ENCODE data around the gene UCN. TPM values are rescaled to one million over a fixed set of nuclear protein-coding genes. Genes with fewer than 3 reads are reported as not detected.

Gene UCN
- polyA plus RNA-seq, 1 experiment, result 0.40 TPM

DNA sequence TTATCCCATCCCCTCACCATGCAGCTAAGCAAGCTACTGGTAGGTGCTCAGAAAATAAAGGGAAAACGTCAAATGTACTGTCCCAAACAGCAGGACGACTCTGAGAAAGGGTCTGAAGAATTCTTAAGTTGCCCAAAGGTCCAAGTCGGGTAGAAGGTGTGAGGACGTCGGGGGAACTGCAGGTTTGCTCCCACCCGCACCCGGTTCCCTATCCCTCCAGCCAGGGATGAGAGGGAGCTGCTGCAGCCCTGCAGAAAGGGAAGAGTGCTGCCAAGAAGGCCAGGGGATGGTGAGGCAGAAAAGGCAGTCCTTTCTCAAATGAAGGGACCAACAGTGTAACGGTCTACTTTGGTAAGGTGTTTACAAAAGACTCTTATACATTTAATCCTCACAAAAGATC, 6.9 kb upstream of the UCN start:
- TF ChIP-seq, protein P1, sequence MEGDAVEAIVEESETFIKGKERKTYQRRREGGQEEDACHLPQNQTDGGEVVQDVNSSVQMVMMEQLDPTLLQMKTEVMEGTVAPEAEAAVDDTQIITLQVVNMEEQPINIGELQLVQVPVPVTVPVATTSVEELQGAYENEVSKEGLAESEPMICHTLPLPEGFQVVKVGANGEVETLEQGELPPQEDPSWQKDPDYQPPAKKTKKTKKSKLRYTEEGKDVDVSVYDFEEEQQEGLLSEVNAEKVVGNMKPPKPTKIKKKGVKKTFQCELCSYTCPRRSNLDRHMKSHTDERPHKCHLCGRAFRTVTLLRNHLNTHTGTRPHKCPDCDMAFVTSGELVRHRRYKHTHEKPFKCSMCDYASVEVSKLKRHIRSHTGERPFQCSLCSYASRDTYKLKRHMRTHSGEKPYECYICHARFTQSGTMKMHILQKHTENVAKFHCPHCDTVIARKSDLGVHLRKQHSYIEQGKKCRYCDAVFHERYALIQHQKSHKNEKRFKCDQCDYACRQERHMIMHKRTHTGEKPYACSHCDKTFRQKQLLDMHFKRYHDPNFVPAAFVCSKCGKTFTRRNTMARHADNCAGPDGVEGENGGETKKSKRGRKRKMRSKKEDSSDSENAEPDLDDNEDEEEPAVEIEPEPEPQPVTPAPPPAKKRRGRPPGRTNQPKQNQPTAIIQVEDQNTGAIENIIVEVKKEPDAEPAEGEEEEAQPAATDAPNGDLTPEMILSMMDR (IDR thresholded peaks at IDR 0.05; ENCODE audit: low read depth, low read length), result no peak
- ChIA-PET CTCF (no interaction called here), POLR2A (interaction anchor here (0.6 kb wide), 1 partner anchor 30 kb away, joined by 6 read pairs; no protein-coding TSS in a partner anchor)
- H3K27ac ChIP-seq (ENCODE audit: low read depth, low read length), result no peak overlapping the region
- no peaks in the 10 kb centered on the region for H3K27me3 ChIP-seq (ENCODE audit: control insufficient read depth, insufficient read depth, low read length)
- no peak overlapping the region for H3K4me3 ChIP-seq (ENCODE audit: low read depth, low read length)
- no peak for DNase-seq (ENCODE audit: low read depth, low spot score)
- H3K9me3 ChIP-seq (ENCODE audit: control insufficient read depth, insufficient read depth, low read length), result no peaks in the 10 kb centered on the region

DNA sequence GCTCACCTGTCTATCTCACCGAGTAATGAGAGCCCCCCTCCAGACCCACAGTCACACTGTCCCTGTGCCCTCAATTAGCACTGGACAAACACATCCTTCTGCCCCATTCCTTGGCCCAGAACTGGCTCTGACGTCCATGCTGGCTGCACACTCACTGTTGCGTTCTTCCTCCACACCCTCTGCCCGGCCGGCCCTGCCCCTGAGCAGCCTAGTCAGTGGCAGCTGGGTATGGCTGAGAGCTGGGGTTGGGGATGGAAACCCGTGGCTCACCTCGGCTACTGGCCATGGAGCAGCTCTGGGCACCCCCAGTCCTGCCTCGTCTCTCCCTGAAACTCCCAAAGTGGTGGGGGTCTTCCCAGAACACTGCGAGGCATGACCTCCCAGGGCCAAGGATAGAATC, 6.5 kb upstream of the UCN start:
- POLR2A ChIA-PET, result interaction anchor here (0.6 kb wide), 1 partner anchor 31 kb away, joined by 6 read pairs; no protein-coding TSS in a partner anchor
- CTCF ChIA-PET, result no interaction called here
- DNase-seq (ENCODE audit: low read depth, low spot score), result no peak

DNA sequence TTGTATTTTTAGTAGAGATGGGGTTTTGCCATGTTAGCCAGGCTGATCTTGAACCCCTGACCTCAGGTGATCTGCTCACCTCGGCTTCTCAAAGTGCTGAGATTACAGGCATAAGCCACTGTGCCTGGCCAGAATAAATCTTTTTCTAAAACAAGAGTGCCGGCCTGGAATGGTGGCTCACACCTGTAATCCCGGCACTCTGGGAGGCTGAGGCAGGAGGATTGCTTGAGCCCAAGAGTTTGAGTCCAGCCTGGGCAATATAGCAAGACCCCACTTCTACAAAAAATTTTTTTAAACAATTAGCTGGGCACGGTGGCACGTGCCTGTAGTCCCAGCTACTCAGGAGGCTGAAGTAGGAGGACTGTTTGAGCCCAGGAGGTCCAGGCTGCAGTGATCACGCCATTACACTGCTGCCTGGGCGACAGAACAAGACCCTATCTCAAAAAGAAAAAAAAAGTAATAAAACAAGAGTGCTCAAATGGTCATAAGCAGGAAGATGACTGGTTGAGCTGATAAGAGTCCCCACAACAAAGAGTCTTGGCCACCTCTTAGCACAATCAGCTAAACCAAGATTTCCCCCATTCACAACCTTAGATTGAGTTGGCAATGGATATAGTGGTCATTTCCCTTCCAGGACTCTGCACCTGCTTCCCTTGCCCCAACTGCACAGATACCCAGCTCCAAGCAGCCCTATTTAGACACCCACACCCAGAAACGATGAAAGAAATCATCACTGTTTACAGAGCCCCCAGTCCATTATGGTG, 5.8 kb upstream of the UCN start:
- no peaks in the 10 kb centered on the region for H3K27me3 ChIP-seq (ENCODE audit: control insufficient read depth, insufficient read depth, low read length)
- no peak overlapping the region for H3K4me3 ChIP-seq (ENCODE audit: low read depth, low read length)
- TF ChIP-seq, protein P1 (IDR thresholded peaks at IDR 0.05; ENCODE audit: low read depth, low read length), result no peak
- ChIA-PET POLR2A (no interaction called here), CTCF (no interaction called here)
- no peak for DNase-seq (ENCODE audit: low read depth, low spot score)
- H3K27ac ChIP-seq (ENCODE audit: low read depth, low read length), result no peak overlapping the region
- H3K9me3 ChIP-seq (ENCODE audit: control insufficient read depth, insufficient read depth, low read length), result no peaks in the 10 kb centered on the region

More for the DNA sequence above, 6.5 kb upstream of the UCN start:
- no peaks in the 10 kb centered on the region for H3K27me3 ChIP-seq (ENCODE audit: control insufficient read depth, insufficient read depth, low read length)
- H3K27ac ChIP-seq (ENCODE audit: low read depth, low read length), result no peak overlapping the region
- no peaks in the 10 kb centered on the region for H3K9me3 ChIP-seq (ENCODE audit: control insufficient read depth, insufficient read depth, low read length)
- H3K4me3 ChIP-seq (ENCODE audit: low read depth, low read length), result no peak overlapping the region
- TF ChIP-seq, protein P1 (IDR thresholded peaks at IDR 0.05; ENCODE audit: low read depth, low read length), result no peak

DNA sequence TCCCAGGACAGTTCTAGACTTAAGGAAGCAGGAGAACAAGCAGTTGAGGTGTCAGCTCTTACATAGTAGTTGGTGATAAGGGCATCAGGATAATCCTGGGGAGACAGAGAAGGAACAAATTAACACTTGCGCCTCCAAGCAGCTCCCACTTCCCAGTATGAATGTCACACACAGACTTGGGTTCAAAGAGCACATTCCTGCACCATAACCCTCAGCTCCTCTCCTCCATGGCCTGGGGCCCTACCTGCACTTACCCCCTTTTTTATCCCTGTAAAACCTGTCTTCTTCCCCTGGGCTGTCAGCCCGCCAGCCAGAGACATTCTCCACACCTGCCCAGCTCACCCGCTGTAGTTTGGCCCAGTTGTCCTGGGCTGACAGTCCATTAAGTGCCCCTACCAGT, 3.9 kb upstream of the UCN start:
- no peak overlapping the region for H3K27ac ChIP-seq (ENCODE audit: low read depth, low read length)
- DNase-seq (ENCODE audit: low read depth, low spot score), result no peak
- ChIA-PET CTCF (interaction anchor here (1.8 kb wide), 1 partner anchor 9 kb away, joined by 6 read pairs; no protein-coding TSS in a partner anchor), POLR2A (interaction anchor here (1.1 kb wide), 1 partner anchor 11 kb away, joined by 3 read pairs; the partner anchor contains the start of gene MPV17)
- peaks cover 14% of the 10 kb centered on the region for H3K27me3 ChIP-seq (ENCODE audit: control insufficient read depth, insufficient read depth, low read length)
- TF ChIP-seq, protein P1 (IDR thresholded peaks at IDR 0.05; ENCODE audit: low read depth, low read length), result no peak
- no peak overlapping the region for H3K4me3 ChIP-seq (ENCODE audit: low read depth, low read length)
- H3K9me3 ChIP-seq (ENCODE audit: control insufficient read depth, insufficient read depth, low read length), result no peaks in the 10 kb centered on the region; the same call in 1 of the 2 replicates

DNA sequence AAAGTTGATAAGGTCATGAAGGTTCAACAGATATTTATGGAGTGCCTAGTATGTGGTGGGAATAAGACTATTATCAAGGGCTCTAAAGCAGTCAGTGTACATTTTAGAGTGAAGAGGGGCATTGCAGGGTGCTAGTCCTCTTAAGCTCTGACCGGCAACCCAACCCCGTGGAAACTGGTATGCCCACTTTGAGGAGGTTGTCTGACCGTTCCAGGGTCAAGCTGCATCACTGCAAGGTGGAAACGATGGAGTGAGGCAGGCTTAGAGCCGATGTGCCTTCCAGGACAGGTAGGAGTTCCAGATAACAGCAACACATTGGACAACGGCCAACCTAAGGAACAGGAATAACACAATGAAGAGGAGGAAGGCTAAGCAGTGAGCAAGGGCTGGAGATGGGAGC, 1.4 kb upstream of the UCN start:
- H3K27ac ChIP-seq (ENCODE audit: low read depth, low read length), result no peak overlapping the region
- ChIA-PET POLR2A (interaction anchor here (0.7 kb wide), 1 partner anchor 8 kb away, joined by 6 read pairs; no protein-coding TSS in a partner anchor), CTCF (interaction anchor here (0.8 to 1.3 kb wide), 2 partner anchors 11 to 373 kb away, joined by 3 read pairs; no protein-coding TSS in a partner anchor)
- no peak for DNase-seq (ENCODE audit: low read depth, low spot score)
- TF ChIP-seq, protein P1 (IDR thresholded peaks at IDR 0.05; ENCODE audit: low read depth, low read length), result no peak
- H3K27me3 ChIP-seq (ENCODE audit: control insufficient read depth, insufficient read depth, low read length), result peaks cover 37% of the 10 kb centered on the region
- H3K9me3 ChIP-seq (ENCODE audit: control insufficient read depth, insufficient read depth, low read length), result peaks cover 4% of the 10 kb centered on the region; the same call in 1 of the 2 replicates
- no peak overlapping the region for H3K4me3 ChIP-seq (ENCODE audit: low read depth, low read length)

Data from AG04450 (cell line).